IMR-90 (cell line): Measurements from ENCODE around the gene KBTBD12. TPM values are rescaled to one million over a fixed set of nuclear protein-coding genes. Genes with fewer than 3 reads are reported as not detected.

Source experiments
- ATAC-seq: fragments of 200-7000 bp; cut with Tn5 transposase; 2 replicates; pipeline ENCODE4 v1.9.1; 2020; ENCODE audit warnings: low read depth, mild to moderate bottlenecking, moderate library complexity
- BruUV-seq: library from RNA; stranded (reverse); fragments of 400-500 nt; replicated peaks from 2 replicates; lab custom pipeline; 2021; lab: Mats Ljungman, UMichigan
- CTCF ChIA-PET: fragments of 300-600 bp; formaldehyde crosslinking; extraction: SDS; loops from one replicate; lab custom pipeline; 2021; ENCODE audit warnings: antibody characterized with exemption; lab: Yijun Ruan, JAX
- POLR2A ChIA-PET: fragments of 300-600 bp; sonication (Branson Sonifier 250); formaldehyde crosslinking; loops from one replicate; lab custom pipeline; 2022; ENCODE audit warnings: antibody characterized with exemption; ENCODE audit not compliant: unreplicated experiment; lab: Charles Lee
- DNase-seq: peaks from one replicate; pipeline ENCODE4 v3.0.0; 2013
- H2AFZ ChIP-seq: replicated peaks from 2 replicates; pipeline ENCODE3; 2013; ENCODE audit warnings: low read length, mild to moderate bottlenecking; ENCODE audit not compliant: poor library complexity
- H2AK5ac ChIP-seq: 2 replicates; pipeline ENCODE4 v1.6.1; 2013; ENCODE audit warnings: low read depth, low read length, inconsistent platforms
- H2AK9ac ChIP-seq: replicated peaks from 2 replicates; pipeline ENCODE3; 2013; ENCODE audit warnings: mild to moderate bottlenecking, low read depth, low read length, moderate library complexity; ENCODE audit not compliant: poor library complexity
- H2BK120ac ChIP-seq: 2 replicates; pipeline ENCODE4 v1.6.1; 2013; ENCODE audit warnings: low read depth, low read length, inconsistent platforms
- H2BK15ac ChIP-seq: 3 replicates; pipeline ENCODE4 v1.6.1; 2013; ENCODE audit warnings: low read depth, low read length, inconsistent platforms
- H2BK20ac ChIP-seq: 2 replicates; pipeline ENCODE4 v1.6.1; 2013; ENCODE audit warnings: low read depth, mild to moderate bottlenecking, inconsistent platforms, low read length, moderate library complexity
- H2BK5ac ChIP-seq: 2 replicates; pipeline ENCODE4 v1.6.1; 2013; ENCODE audit warnings: mild to moderate bottlenecking, low read depth, low read length, inconsistent platforms; ENCODE audit not compliant: poor library complexity, severe bottlenecking
- H3K14ac ChIP-seq: replicated peaks from 2 replicates; pipeline ENCODE4 v1.6.1; 2013; ENCODE audit warnings: low read depth, low read length, inconsistent platforms
- H3K18ac ChIP-seq: 2 replicates; pipeline ENCODE4 v1.6.1; 2013; ENCODE audit warnings: low read depth, low read length, control low read depth
- H3K23ac ChIP-seq: 2 replicates; pipeline ENCODE4 v1.6.1; 2013; ENCODE audit warnings: low read depth, low read length, inconsistent platforms
- H3K27ac ChIP-seq: 2 replicates; pipeline ENCODE4 v1.5.1; 2013; ENCODE audit warnings: mild to moderate bottlenecking, control low read depth, low read length; ENCODE audit not compliant: insufficient read depth
- H3K27me3 ChIP-seq: 2 replicates; pipeline ENCODE4 v1.6.1; 2013; ENCODE audit warnings: low read length; ENCODE audit not compliant: control insufficient read depth, insufficient read depth
- H3K36me3 ChIP-seq: 2 replicates; pipeline ENCODE4 v1.6.1; 2013; ENCODE audit warnings: low read length, mixed read lengths; ENCODE audit not compliant: control insufficient read depth, insufficient read depth
- H3K4ac ChIP-seq: 2 replicates; pipeline ENCODE4 v1.6.1; 2013; ENCODE audit warnings: low read depth, low read length, inconsistent platforms
- H3K4me1 ChIP-seq: 2 replicates; pipeline ENCODE4 v1.6.1; 2013; ENCODE audit warnings: low read length, mixed read lengths; ENCODE audit not compliant: control insufficient read depth, insufficient read depth
- H3K4me2 ChIP-seq: 2 replicates; pipeline ENCODE4 v1.6.1; 2013; ENCODE audit warnings: low read depth, mild to moderate bottlenecking, control low read depth, low read length, moderate library complexity
- H3K4me3 ChIP-seq: 2 replicates; pipeline ENCODE4 v1.5.1; 2013; ENCODE audit warnings: low read depth, mild to moderate bottlenecking, control low read depth, low read length, moderate library complexity; ENCODE audit not compliant: insufficient read depth
- H3K56ac ChIP-seq: 2 replicates; pipeline ENCODE4 v1.6.1; 2013; ENCODE audit warnings: low read length, inconsistent platforms; ENCODE audit not compliant: insufficient read depth; ENCODE audit errors: extremely low read depth
- H3K79me1 ChIP-seq, 2 experiments: 2 replicates each; pipeline ENCODE4 v1.6.1; 2013; ENCODE audit warnings: low read length in 2 of 2, inconsistent platforms in 1 of 2, low read depth in 1 of 2
- H3K9ac ChIP-seq: 2 replicates; pipeline ENCODE4 v1.6.1; 2013; ENCODE audit warnings: low read depth, low read length, control low read depth
- H3K9me1 ChIP-seq: 2 replicates; pipeline ENCODE4 v1.6.1; 2013; ENCODE audit warnings: low read length, inconsistent platforms; ENCODE audit not compliant: insufficient read depth
- H3K9me3 ChIP-seq: 2 replicates; pipeline ENCODE4 v1.6.1; 2013; ENCODE audit warnings: low read length; ENCODE audit not compliant: control insufficient read depth, insufficient read depth
- H4K20me1 ChIP-seq: 2 replicates; pipeline ENCODE4 v1.6.1; 2013; ENCODE audit warnings: low read length, inconsistent platforms; ENCODE audit not compliant: insufficient read depth
- H4K5ac ChIP-seq: 2 replicates; pipeline ENCODE4 v1.6.1; 2013; ENCODE audit warnings: mild to moderate bottlenecking, low read depth, low read length, control low read depth
- H4K8ac ChIP-seq, 2 experiments: 2 replicates each; pipeline ENCODE4 v1.6.1; 2013; ENCODE audit warnings: low read depth in 2 of 2, low read length in 2 of 2, control low read depth in 1 of 2, inconsistent platforms in 1 of 2
- H4K91ac ChIP-seq: 2 replicates; pipeline ENCODE4 v1.6.1; 2013; ENCODE audit warnings: low read depth, low read length, inconsistent platforms; ENCODE audit not compliant: insufficient read depth
- BHLHE40 ChIP-seq: fragments of 150-350 bp; IDR thresholded peaks from 2 replicates; pipeline ENCODE4 v1.6.1; 2016; ENCODE audit warnings: mild to moderate bottlenecking, low read depth, low read length
- CEBPB ChIP-seq: IDR thresholded peaks from 2 replicates; pipeline ENCODE4 v1.6.1; 2012; ENCODE audit warnings: low read depth, low read length, improper control_type of control experiment
- FOS ChIP-seq: fragments of 150-350 bp; IDR thresholded peaks from 2 replicates; pipeline ENCODE4 v1.6.1; 2016; ENCODE audit warnings: low read depth, low read length
- MAZ ChIP-seq: IDR thresholded peaks from 2 replicates; pipeline ENCODE4 v1.6.1; 2012; ENCODE audit warnings: low read depth, mild to moderate bottlenecking, low read length, improper control_type of control experiment, moderate library complexity, borderline replicate concordance
- POLR2A ChIP-seq: IDR thresholded peaks from 2 replicates; pipeline ENCODE4 v1.6.1; 2012; ENCODE audit warnings: mild to moderate bottlenecking, low read depth, low read length
- RFX5 ChIP-seq: IDR thresholded peaks from 2 replicates; pipeline ENCODE4 v1.8.0; 2012; ENCODE audit warnings: low read depth, mild to moderate bottlenecking, low read length, moderate library complexity
- whole genome bisulfite sequencing, 2 experiments: methylation state at CpG; one replicate each; pipeline versions ENCODE4 v1.1.5 to v1.1.7; 2013; ENCODE audit warnings: missing lambda C conversion rate in 2 of 2; ENCODE audit not compliant: insufficient read length in 1 of 2; ENCODE audit errors: extremely low coverage in 2 of 2; 5-methylcytosine and 5-hydroxymethylcytosine counted together
- dilution Hi-C: fragments of 300-500 bp; cut with HindIII; formaldehyde crosslinking; loops from one replicate; pipeline ENCODE4 v1.14.3; 2018; ENCODE audit warnings: low sequenced_read_pairs; ENCODE audit not compliant: unreplicated experiment
- in situ Hi-C: fragments of 300-500 bp; cut with MboI; formaldehyde crosslinking; loops from 3 replicates; pipeline ENCODE4 v1.14.3; 2019; ENCODE audit warnings: low sequenced_read_pairs, inconsistent platforms, mixed read lengths
- intact Hi-C: fragments of 100-400 bp; cut with micrococcal nuclease; formaldehyde crosslinking; loops from 2 replicates; pipeline ENCODE4 v1.10.0; 2022
- polyA plus RNA-seq, 3 experiments: library from polyadenylated mRNA; depleted of rRNA; stranded (reverse); fragments of >200 nt; gene quantifications; 2 replicates each; pipeline ENCODE4 v1.2.3, GENCODE V29; 2012; ENCODE audit warnings: low replicate concordance in 1 of 3
- total RNA-seq: library from RNA; depleted of rRNA; stranded (reverse); fragments of >200 nt; gene quantifications from 2 replicates; pipeline ENCODE4 v1.2.3, GENCODE V29; 2012

KBTBD12 gene
- total and polyA plus RNA-seq, 2 of the 4 experiments (the other 2 are of a cell fraction), result not detected

DNA sequence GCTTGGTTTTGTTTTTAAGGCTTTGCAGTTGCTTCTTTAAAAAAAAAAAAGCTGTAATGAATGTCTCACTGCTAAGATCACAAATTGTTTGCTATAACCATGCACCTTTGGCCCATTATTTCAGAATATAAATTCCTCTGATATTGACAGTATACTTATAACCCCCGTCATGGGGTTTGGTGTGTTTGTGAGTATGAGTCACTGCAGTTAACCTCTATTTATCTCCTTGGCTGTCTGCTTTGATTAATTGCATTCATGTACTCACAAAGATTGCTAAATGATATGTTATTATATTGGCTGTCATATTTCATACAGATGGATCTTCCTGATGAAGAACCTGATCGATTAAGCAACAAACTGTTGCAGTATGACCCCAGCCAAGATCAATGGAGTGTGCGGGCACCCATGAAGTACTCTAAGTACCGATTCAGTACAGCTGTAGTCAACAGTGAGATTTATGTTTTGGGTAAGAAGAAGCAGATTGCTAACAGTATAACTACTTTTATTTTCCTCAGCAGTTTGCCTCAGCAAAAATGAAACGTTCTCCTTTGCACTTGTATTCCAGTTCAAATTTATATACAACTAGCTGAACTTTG is 14.9 kb downstream of the KBTBD12 start:
- no peak overlapping the region for H4K5ac ChIP-seq
- CTCF ChIA-PET, result no interaction called here
- no peak for DNase-seq
- TF ChIP-seq RFX5 (no peak), MAZ (no peak), FOS (no peak), BHLHE40 (no peak), POLR2A (no peak), CEBPB (no peak)
- H3K9ac ChIP-seq, result no peak overlapping the region
- H3K18ac ChIP-seq, result no peak overlapping the region
- no peak overlapping the region for H2BK20ac ChIP-seq
- H4K20me1 ChIP-seq, result no peaks in the 10 kb centered on the region
- H3K14ac ChIP-seq, result no peak overlapping the region
- in situ Hi-C loops (no loop called here), intact Hi-C loops (no loop called here), dilution Hi-C loops (no loop called here)
- no peaks in the 10 kb centered on the region for H3K4me1 ChIP-seq
- no peak overlapping the region for H2BK120ac ChIP-seq
- no peak overlapping the region for H3K23ac ChIP-seq
- no peak for ATAC-seq
- no peak overlapping the region for H3K4ac ChIP-seq
- H3K4me2 ChIP-seq, result no peak overlapping the region
- no peaks in the 10 kb centered on the region for H3K9me1 ChIP-seq
- H3K4me3 ChIP-seq, result no peak overlapping the region
- no peak overlapping the region for H2BK15ac ChIP-seq
- POLR2A ChIA-PET, result interaction anchor here (0.6 kb wide), 1 partner anchor 280 kb away, joined by 3 read pairs; no protein-coding TSS in a partner anchor
- no CpG with 5 or more reads among the region's 5 CpGs for WGBS, 2 experiments
- no peaks in the 10 kb centered on the region for H3K79me1 ChIP-seq
- no peak overlapping the region for H4K91ac ChIP-seq
- H4K8ac ChIP-seq, result no peak overlapping the region
- H2AFZ ChIP-seq, result no peak overlapping the region
- no peak overlapping the region for H2AK9ac ChIP-seq
- H3K36me3 ChIP-seq, result no peaks in the 10 kb centered on the region
- 0 out of 2 replicates have a peak, but pooled peaks cover 1% of the 10 kb centered on the region for H3K9me3 ChIP-seq
- H2BK5ac ChIP-seq, result no peak overlapping the region
- H3K27me3 ChIP-seq, result peaks cover 20% of the 10 kb centered on the region
- H2AK5ac ChIP-seq, result no peak overlapping the region
- H3K56ac ChIP-seq, result no peak overlapping the region
- BruUV-seq, result no TSS peak
- no peak overlapping the region for H3K27ac ChIP-seq
